Endothelial cell of umbilical vein (primary cell): Measurements from ENCODE around the gene ARPIN.

ENCODE experiments used
- POLR2AphosphoS5 ChIP-seq: IDR thresholded peaks from 2 replicates; pipeline ENCODE4 v1.6.1; 2012; ENCODE audit warnings: low read depth, mild to moderate bottlenecking, control low read depth, low read length, moderate library complexity; ENCODE audit not compliant: insufficient read depth
- TF ChIP-seq, protein P1 (sequence below): IDR thresholded peaks from 2 replicates; pipeline ENCODE4 v1.6.1; 2011; ENCODE audit not compliant: insufficient read depth, insufficient read length
- TF ChIP-seq, protein P2 (sequence below), 2 donors: IDR thresholded peaks; 1 replicate in 1 of 2; 2 replicates in 1 of 2; pipeline ENCODE4 v1.5.1; 2011; ENCODE audit warnings: low read length in 2 of 2, mild to moderate bottlenecking in 2 of 2, moderate library complexity in 2 of 2, control low read depth in 1 of 2, inconsistent platforms in 1 of 2, low read depth in 1 of 2; ENCODE audit not compliant: insufficient read depth in 1 of 2; ENCODE audit errors: extremely low read depth in 1 of 2

DNA sequence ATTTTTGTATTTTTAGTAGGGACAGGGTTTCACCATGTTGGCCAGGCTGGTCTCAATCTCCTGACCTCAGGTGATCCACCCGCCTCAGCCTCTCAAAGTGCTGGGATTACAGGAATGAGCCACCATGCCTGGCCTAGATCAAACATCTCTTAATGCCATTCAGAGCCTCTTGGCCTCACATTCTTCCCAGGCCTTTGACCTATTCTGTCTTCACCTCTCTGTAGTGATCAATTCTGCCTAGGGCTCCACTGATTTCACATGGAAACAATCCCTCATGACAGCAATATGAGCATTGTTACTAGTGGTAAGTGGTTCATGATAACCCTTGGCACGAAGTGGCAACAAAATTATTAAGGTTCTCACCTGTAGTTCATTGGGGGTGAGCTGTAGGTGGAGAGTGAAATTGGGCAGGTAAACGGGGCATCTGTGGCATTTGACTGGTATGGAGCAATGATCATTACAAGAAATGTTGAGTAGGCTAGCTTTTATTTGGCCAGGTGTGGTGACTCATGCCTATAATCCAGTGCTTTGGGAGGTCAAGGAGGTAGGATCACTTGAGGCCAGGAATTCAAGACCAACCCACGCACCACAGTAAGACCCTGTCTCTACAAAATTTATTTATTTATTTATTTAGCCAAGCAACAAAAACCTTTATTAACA is 4.8 kb upstream of the ARPIN start:
- TF ChIP-seq, protein P1, sequence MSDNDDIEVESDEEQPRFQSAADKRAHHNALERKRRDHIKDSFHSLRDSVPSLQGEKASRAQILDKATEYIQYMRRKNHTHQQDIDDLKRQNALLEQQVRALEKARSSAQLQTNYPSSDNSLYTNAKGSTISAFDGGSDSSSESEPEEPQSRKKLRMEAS: no peak
- TF ChIP-seq, protein P2, sequence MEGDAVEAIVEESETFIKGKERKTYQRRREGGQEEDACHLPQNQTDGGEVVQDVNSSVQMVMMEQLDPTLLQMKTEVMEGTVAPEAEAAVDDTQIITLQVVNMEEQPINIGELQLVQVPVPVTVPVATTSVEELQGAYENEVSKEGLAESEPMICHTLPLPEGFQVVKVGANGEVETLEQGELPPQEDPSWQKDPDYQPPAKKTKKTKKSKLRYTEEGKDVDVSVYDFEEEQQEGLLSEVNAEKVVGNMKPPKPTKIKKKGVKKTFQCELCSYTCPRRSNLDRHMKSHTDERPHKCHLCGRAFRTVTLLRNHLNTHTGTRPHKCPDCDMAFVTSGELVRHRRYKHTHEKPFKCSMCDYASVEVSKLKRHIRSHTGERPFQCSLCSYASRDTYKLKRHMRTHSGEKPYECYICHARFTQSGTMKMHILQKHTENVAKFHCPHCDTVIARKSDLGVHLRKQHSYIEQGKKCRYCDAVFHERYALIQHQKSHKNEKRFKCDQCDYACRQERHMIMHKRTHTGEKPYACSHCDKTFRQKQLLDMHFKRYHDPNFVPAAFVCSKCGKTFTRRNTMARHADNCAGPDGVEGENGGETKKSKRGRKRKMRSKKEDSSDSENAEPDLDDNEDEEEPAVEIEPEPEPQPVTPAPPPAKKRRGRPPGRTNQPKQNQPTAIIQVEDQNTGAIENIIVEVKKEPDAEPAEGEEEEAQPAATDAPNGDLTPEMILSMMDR (IDR thresholded peaks at IDR 0.05; ENCODE audit: extremely low read depth in 1 of 2, insufficient read depth in 1 of 2, low read depth in 1 of 2, low read length in 2 of 2): no peak
- no peak for TF ChIP-seq POLR2AphosphoS5
